ENCODE measurements around the gene EIF4G2.

DNA sequence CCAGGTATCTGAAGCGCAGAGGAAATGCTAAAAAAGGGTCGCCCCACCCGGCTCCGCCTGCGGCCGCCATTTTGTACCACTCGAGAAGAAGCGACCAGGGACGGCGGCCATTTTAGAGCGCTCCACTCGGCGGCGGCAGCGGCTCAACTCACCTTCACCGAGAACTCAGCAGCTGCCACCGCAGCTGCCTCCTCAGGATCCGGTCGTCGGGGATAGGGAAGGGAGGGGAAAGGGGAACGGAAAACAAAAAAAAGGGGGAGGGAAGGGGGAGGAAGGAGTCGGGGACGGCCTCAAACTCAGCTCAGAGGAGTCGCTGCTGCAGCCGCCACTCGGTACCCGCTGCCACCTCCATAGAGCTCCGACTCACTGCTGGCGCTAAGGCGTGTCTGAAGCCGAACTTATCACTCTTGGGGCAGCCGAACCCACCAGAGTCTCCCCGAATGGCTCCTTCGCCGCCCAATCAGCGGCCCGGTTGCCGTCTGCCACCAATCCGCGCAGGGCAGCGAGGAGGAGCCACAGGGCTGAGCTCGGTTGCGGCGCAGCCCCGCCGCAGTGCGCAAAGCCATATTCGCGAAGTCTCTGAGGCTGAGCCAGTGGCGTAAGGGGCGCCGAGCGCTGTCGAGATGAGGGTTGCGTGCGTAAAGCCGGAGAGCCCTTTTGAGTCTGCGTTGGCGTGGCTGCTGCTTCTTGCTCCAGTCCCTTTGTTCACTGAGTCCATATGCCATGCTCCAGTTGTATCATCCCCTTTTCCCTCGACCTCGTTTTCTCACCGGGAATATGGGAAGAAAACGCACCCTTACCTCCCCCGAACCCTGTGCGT is at the start of gene EIF4G2:
- TF ChIP-seq ZNF274 (IDR thresholded peaks at IDR 0.05; ENCODE audit: low read depth, low read length) (no peak), SUZ12 (IDR thresholded peaks at IDR 0.05; ENCODE audit: extremely low read depth, insufficient read depth, insufficient read length) (no peak)
